Activated CD8-positive, alpha-beta memory T cell treated with anti-CD3 and anti-CD28 coated beads, Interleukin-2, amount 50 U/mL, for 24 hours (primary cell): ENCODE results near the gene TIMD4.
A peak's percentile ranks its signal among the peaks of the same experiment; 100 is the strongest.

ENCODE experiments used
- DNase-seq: peaks from one replicate; pipeline ENCODE4 v3.0.0-alpha.2; 2020; ENCODE audit errors: extremely low read depth

Gene TIMD4

GRCh38 chr5:156922207-156922792 lies 40.7 kb downstream of the TIMD4 start:
- no peak for DNase-seq

GRCh38 chr5:156920861-156921431 lies 42.1 kb downstream of the TIMD4 start:
- no peak for DNase-seq

GRCh38 chr5:156920042-156920860 lies 42.8 kb downstream of the TIMD4 start:
- peak; percentile 43 for DNase-seq

GRCh38 chr5:156918311-156918845 lies 44.6 kb downstream of the TIMD4 start:
- no peak for DNase-seq

GRCh38 chr5:156914371-156914737 lies 48.7 kb downstream of the TIMD4 start:
- DNase-seq: no peak

DNA sequence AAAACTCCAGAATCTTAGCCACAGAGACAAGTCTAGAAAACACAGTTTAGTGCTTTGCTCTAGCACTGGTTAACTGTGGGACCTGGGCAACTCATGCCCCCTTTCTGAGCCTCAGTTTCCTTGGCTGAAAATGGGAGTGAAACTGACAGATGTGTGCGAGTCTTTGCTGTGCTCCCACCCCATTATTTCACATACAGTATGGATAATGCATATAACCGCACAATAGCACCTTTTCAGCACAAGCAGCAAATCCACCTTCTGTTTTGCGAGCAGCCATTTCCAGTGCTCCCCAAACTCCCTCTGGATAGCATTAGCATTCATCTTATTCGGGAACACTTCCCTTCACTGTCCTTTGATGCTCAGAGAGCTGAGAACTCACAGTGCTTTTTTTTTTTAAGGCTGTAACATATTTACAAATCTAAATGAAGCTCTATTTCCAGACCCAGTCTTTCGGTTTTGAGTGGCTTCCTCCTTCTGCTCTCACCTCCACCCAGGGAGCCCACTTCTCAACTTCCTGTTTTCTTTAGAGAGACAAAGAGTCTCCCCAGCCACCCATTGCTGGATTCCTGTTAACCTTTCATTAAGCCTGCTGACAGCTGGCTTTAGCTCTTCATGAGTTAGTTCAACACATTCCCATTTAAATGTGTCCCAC lies 49.2 kb downstream of the TIMD4 start:
- DNase-seq: no peak

- DNase-seq: no peak
Observed at GRCh38 chr5:156913355-156913718, 49.7 kb downstream of the TIMD4 start.

GRCh38 chr5:156912869-156913268 lies 50.2 kb downstream of the TIMD4 start:
- no peak for DNase-seq

DNA sequence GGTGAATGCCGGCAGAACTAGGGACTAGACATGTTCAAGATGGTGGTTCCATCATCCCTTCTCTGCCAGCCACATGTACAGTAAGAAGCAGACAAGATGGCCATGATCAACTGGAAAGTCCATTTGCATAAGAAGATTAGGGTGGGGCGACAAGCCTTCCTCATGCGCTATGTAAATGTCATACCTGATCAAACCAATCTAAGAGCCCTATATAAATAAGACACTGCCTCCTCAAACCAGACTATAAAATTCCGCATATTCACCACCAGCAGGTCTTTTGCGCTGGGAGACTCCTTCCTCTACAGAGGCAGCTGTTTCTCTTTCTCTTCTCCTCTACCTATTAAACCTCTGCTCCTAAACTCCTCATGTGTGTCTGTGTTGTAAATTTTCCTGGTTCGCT lies 53.8 kb downstream of the TIMD4 start:
- DNase-seq: no peak

DNA sequence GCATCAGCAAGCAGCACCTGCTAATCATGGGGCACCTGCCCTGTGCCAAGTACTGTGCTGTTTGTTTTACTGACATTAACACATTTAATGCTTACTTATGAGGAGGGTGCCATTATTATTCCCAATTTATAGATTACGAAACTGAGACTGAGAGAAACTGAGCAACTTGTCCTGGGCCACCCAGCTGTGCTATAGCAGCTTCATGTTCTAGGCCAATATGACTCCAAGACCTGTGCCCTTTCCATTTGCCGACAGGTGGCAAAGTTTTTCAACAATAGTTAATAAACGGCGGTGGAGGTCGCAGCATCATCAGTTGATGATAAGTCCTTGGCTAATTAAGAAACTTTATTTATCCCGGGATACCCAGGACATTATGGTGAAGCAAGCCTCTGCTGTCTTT lies 55.4 kb downstream of the TIMD4 start:
- no peak for DNase-seq

DNA sequence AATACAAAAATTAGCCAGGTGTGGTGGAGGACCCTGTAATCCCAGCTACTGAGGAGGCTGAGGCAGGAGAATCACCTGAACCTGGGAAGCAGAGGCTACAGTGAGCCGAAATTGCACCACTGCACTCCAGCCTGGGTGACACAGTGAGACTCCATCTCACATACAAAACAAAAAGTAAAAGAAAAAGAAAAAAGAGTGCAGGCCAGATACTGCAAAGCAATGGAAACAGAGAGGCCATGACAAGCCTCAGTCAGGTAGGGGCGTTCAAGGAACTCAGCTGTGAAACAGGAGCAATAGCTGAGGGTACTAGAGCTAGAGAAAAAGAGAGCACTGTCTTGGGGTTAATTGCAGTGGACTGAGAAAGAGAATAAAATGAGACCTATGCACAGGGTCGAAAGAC lies 56.2 kb downstream of the TIMD4 start:
- DNase-seq: no peak

DNA sequence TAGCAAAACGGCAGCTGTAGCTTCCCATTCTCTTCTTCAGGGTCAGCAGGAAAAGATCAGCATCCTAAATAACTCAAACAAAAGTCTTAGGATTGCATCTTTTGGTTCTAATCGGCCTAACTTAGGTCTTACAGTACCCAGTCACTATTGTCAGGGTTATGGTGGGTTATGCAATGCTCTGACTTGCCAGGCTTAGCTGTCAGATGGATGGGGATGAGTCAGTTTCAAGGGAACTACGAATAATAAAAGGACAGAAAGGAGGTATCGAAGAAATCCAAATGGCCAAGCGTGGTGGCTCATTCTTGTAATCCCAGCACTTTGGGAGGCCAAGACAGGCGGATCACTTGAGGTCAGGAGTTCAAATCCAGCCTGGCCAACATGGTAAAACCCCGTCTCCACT lies 66.5 kb downstream of the TIMD4 start:
- DNase-seq: no peak

DNA sequence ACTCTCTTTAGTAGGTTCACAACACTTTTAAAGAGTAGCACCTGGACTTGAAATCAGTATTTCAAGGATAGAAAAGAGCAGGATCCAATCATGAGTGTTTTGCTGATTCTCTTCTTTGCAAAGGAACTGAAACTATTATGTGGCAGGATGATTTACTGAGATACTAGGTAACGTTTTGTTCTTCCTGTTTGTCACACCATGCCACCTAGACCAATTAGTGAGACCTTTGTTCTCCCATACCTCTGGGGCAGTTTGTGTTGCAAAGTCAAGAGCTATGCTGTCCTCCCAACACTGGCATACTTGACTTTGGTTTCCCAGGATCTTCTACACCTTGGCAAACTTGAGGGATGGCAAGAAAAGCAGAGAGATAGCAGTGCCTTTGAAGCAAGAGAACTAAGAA lies 69.5 kb downstream of the TIMD4 start:
- DNase-seq: no peak

GRCh38 chr5:156892864-156893263 lies 70.2 kb downstream of the TIMD4 start:
- DNase-seq: no peak

- no peak for DNase-seq
Observed at GRCh38 chr5:156892223-156892622, 70.8 kb downstream of the TIMD4 start.

- DNase-seq: no peak
Observed at GRCh38 chr5:156888520-156888919, 74.5 kb downstream of the TIMD4 start.

DNA sequence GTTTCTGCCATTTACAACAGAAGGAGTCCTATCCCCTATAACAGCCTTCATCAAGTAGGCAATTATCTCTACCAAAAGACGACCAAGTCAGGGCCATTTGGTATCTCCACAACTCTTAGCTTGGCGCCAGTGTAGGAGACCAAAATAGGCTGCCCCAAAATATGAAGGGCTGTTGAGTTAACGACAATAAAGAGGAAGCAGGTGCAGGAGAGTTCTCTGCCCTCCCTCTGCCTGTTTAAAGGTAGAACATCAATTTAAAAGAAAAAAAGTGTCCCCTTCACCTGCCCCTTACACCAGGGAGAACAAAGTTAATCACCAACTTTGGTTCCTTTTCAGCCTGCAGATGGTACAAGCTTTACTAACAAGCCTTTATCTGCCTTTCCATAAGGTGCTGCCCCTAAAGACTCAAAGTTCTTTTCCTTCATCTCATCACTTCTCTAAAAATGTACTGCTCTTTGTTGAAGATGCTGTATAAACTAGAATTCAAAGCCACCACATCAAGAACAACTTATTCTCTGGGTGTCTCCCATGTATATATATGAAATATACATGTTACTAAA lies 79.6 kb downstream of the TIMD4 start:
- DNase-seq: no peak

GRCh38 chr5:156879665-156880285 lies 83.3 kb downstream of the TIMD4 start:
- DNase-seq: no peak

DNA sequence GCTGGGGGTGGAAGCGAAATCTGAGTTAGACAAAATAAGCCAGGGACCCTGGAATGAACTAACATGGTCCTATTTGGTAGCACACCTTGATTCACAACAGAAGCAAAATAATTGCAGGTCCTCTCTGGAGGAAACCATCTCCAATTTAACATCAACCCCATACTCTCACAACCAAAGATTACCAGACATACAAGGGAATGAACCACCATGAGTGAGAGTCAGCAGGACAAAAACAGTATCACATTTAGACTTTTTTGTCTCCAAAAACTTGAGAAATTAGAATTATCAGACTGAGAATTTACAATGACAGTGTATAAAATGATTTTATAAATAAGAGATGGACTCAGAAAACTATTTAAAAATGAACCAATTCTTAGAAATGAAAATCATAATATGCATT lies 91.8 kb downstream of the TIMD4 start:
- DNase-seq: no peak

DNA sequence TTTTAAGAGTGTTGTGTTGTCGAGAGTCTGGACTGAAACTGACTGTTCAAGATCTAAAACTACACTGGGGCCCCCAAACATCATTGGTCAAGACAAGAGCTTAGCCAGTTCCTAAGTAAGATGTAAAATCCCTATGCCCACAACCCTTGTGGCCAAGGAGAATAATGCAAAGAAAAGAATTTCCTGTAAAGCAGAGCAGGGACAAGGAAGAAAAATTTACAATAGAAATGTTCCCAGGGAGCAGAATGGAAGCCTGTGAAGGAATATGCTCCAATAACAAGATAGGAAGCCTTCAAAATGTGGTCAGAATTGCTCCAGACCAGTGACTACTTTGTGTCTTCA lies 92.6 kb downstream of the TIMD4 start:
- DNase-seq: no peak
